OCI-LY7 (cell line): Measurements from ENCODE around the gene CD44. TPM values are rescaled to one million over a fixed set of nuclear protein-coding genes. Genes with fewer than 3 reads are reported as not detected.

ENCODE experiments used
- BruUV-seq: library from RNA; stranded (reverse); fragments of 400-500 nt; replicated peaks from 2 replicates; lab custom pipeline; 2021; lab: Mats Ljungman, UMichigan
- CTCF ChIA-PET: fragments of 300-600 bp; sonication (Branson Sonifier 250); formaldehyde crosslinking; loops from one replicate; lab custom pipeline; 2022; ENCODE audit warnings: antibody characterized with exemption; ENCODE audit not compliant: unreplicated experiment; lab: Charles Lee
- POLR2A ChIA-PET: fragments of 300-600 bp; sonication (Branson Sonifier 250); formaldehyde crosslinking; loops from one replicate; lab custom pipeline; 2022; ENCODE audit warnings: antibody characterized with exemption; lab: Charles Lee
- DNase-seq: peaks from one replicate; pipeline ENCODE4 v3.0.0-alpha.2; 2015; ENCODE audit warnings: low spot score
- H2AFZ ChIP-seq: fragments of 200-600 bp; sonication (generic), shearing (Covaris generic); 2 replicates; pipeline ENCODE4 v1.6.1; 2014; ENCODE audit warnings: mild to moderate bottlenecking, antibody characterized with exemption, low read length, moderate library complexity
- H3K27ac ChIP-seq: fragments of 200-600 bp; sonication (generic); 2 replicates; pipeline ENCODE4 v1.5.1; 2014; ENCODE audit warnings: mixed run types, low read depth, mild to moderate bottlenecking, moderate library complexity, low read length, inconsistent platforms; ENCODE audit not compliant: poor library complexity, severe bottlenecking
- H3K36me3 ChIP-seq: fragments of 200-600 bp; sonication (generic); 2 replicates; pipeline ENCODE4 v1.6.1; 2014; ENCODE audit warnings: mild to moderate bottlenecking, antibody characterized with exemption, low read length, moderate library complexity, mixed read lengths; ENCODE audit not compliant: insufficient read depth
- H3K4me1 ChIP-seq: fragments of 200-600 bp; sonication (generic); 2 replicates; pipeline ENCODE4 v1.5.1; 2014; ENCODE audit warnings: mild to moderate bottlenecking, low read length; ENCODE audit not compliant: insufficient read depth, poor library complexity, severe bottlenecking
- H3K4me2 ChIP-seq: fragments of 200-600 bp; sonication (generic); 2 replicates; pipeline ENCODE4 v1.6.1; 2014; ENCODE audit warnings: mild to moderate bottlenecking, low read length
- H3K4me3 ChIP-seq: fragments of 200-600 bp; sonication (generic); 2 replicates; pipeline ENCODE4 v1.5.1; 2014; ENCODE audit warnings: mild to moderate bottlenecking, low read depth, low read length; ENCODE audit not compliant: poor library complexity, severe bottlenecking
- H3K79me2 ChIP-seq: fragments of 200-600 bp; sonication (generic); 2 replicates; pipeline ENCODE4 v1.6.1; 2016; ENCODE audit warnings: low read depth, mild to moderate bottlenecking, low read length, moderate library complexity, mixed read lengths; ENCODE audit not compliant: insufficient read depth
- H3K9me2 ChIP-seq: fragments of 200-600 bp; sonication (generic); 2 replicates; pipeline ENCODE4 v1.6.1; 2016; ENCODE audit warnings: mild to moderate bottlenecking, low read length, mixed read lengths; ENCODE audit not compliant: insufficient read depth
- H3K9me3 ChIP-seq: fragments of 200-600 bp; sonication (generic); 2 replicates; pipeline ENCODE4 v1.6.1; 2014; ENCODE audit warnings: mild to moderate bottlenecking, mixed run types, low read length, mixed read lengths
- H4K20me1 ChIP-seq: fragments of 200-600 bp; sonication (generic); 2 replicates; pipeline ENCODE4 v1.6.1; 2014; ENCODE audit warnings: mild to moderate bottlenecking, antibody characterized with exemption, low read length, moderate library complexity, mixed read lengths; ENCODE audit not compliant: insufficient read depth
- CTCF ChIP-seq: fragments of 200-600 bp; sonication (generic); conservative IDR thresholded peaks from 2 replicates; pipeline ENCODE4 v1.5.1; 2014; ENCODE audit warnings: mild to moderate bottlenecking, antibody characterized with exemption, low read length, moderate library complexity, mixed read lengths
- EZH2phosphoT487 ChIP-seq: fragments of 200-600 bp; sonication (generic); IDR thresholded peaks from 2 replicates; pipeline ENCODE4 v1.6.1; 2018; ENCODE audit warnings: low read depth, borderline replicate concordance, mild to moderate bottlenecking, mixed run types, antibody characterized with exemption, low read length, moderate library complexity, mixed read lengths
- intact Hi-C: fragments of 100-400 bp; cut with micrococcal nuclease; formaldehyde crosslinking; loops from one replicate; pipeline ENCODE4 v1.10.0; 2022; ENCODE audit not compliant: unreplicated experiment
- total RNA-seq, 2 experiments: library from RNA; depleted of rRNA in 1 of 2; stranded (reverse); fragments of >200 nt in 1 of 2; shearing (Covaris generic) in 1 of 2; gene quantifications; 2 replicates each; pipeline ENCODE4 v1.2.3, GENCODE V29; 2014 to 2022

CD44 gene
- total RNA-seq, 2 experiments from 2014 or later = 0.55 TPM; not detected in 1

- Histone ChIP-seq H3K4me1 (peaks cover 19% of the 10 kb centered on the region), H3K4me3 (no peak overlapping the region), H4K20me1 (no peaks in the 10 kb centered on the region), H3K27ac (no peak overlapping the region), H3K9me2 (no peaks in the 10 kb centered on the region), H3K36me3 (no peaks in the 10 kb centered on the region), H3K79me2 (no peaks in the 10 kb centered on the region), H2AFZ (no peak overlapping the region), H3K4me2 (no peak overlapping the region), H3K9me3 (no peaks in the 10 kb centered on the region)
- POLR2A ChIA-PET = interaction anchor here (1.1 to 1.2 kb wide), 2 partner anchors 10 to 18 kb away, joined by 3 to 4 read pairs; no protein-coding TSS in a partner anchor
- CTCF ChIA-PET = no interaction called here
- intact Hi-C loops = no loop called here
- TF ChIP-seq CTCF (no peak), EZH2phosphoT487 (no peak)
- BruUV-seq = no TSS peak
- no peak for DNase-seq
Measured at GRCh38 chr11:35177370-35177769, 38.4 kb downstream of the CD44 start.

- Histone ChIP-seq H3K9me3 (no peaks in the 10 kb centered on the region), H3K4me3 (no peak overlapping the region), H3K36me3 (no peaks in the 10 kb centered on the region), H3K27ac (no peak overlapping the region), H3K79me2 (no peaks in the 10 kb centered on the region), H3K4me1 (peaks cover 20% of the 10 kb centered on the region), H3K9me2 (no peaks in the 10 kb centered on the region), H3K4me2 (no peak overlapping the region), H4K20me1 (no peaks in the 10 kb centered on the region), H2AFZ (no peak overlapping the region)
- no peak for TF ChIP-seq EZH2phosphoT487
- no peak for TF ChIP-seq CTCF
- BruUV-seq = no TSS peak
- intact Hi-C loops = no loop called here
- POLR2A ChIA-PET = interaction anchor here (0.6 to 1.7 kb wide), 5 partner anchors 8 to 54 kb away, joined by 3 to 5 read pairs (median 3); no protein-coding TSS in a partner anchor
- no peak for DNase-seq
- CTCF ChIA-PET = no interaction called here
Measured at GRCh38 chr11:35178067-35178805, 39.3 kb downstream of the CD44 start.

- BruUV-seq = no TSS peak
- no peaks in the 10 kb centered on the region for H3K36me3 ChIP-seq
- intact Hi-C loops = no loop called here
Measured at GRCh38 chr11:35178873-35179272, 39.9 kb downstream of the CD44 start.

More at GRCh38 chr11:35178873-35179272, 39.9 kb downstream of the CD44 start:
- H3K79me2 ChIP-seq = no peaks in the 10 kb centered on the region
- H4K20me1 ChIP-seq = no peaks in the 10 kb centered on the region
- POLR2A ChIA-PET = interaction anchor here (0.6 to 1.7 kb wide), 4 partner anchors 9 to 54 kb away, joined by 3 to 5 read pairs (median 3); no protein-coding TSS in a partner anchor
- H3K9me2 ChIP-seq = no peaks in the 10 kb centered on the region
- DNase-seq = no peak
- CTCF ChIA-PET = no interaction called here
- H3K27ac ChIP-seq = no peak overlapping the region
- no peak for TF ChIP-seq CTCF
- TF ChIP-seq EZH2phosphoT487 = no peak
- no peaks in the 10 kb centered on the region for H3K9me3 ChIP-seq
- no peak overlapping the region for H3K4me2 ChIP-seq
- H2AFZ ChIP-seq = no peak overlapping the region
- H3K4me1 ChIP-seq = peaks cover 16% of the 10 kb centered on the region
- H3K4me3 ChIP-seq = no peak overlapping the region
